NCI-H446 treated with DMSO at 0.1 percent for 48 hours (cell line): Measurements from ENCODE around the gene OR10H5.

Experiments used
- DNase-seq: peaks from one replicate; lab custom pipeline; 2025; lab: John Stamatoyannopoulos, UW

OR10H5 gene

GRCh38 chr19:15846923-15847322 is 59.5 kb downstream of the OR10H5 start:
- DNase-seq, result no peak

DNA sequence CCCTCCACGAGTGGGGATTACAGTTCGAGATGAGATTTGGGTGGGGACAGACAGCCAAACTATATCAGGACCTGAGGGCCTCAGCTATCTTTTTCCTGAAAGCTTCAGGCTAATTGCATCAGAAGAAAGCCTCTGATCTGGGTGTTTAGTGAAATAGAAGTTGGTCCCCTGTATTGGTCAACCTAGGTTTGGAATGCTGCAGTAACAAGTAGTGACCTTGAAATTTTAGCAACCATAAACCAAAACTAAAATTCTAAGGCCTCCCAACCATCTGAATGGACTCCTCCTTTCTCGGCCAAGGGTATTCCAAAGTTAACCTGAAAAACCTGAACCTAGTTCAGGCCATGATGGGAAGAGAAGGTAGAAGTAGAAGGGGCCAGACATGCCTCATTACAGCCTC is 62.9 kb downstream of the OR10H5 start:
- no peak for DNase-seq
